GM12878 (cell line): ENCODE data around the gene ADCY7. TPM values are rescaled to one million over a fixed set of nuclear protein-coding genes. Genes with fewer than 3 reads are reported as not detected.

Source experiments
- BCL11A ChIP-seq: IDR thresholded peaks from 2 replicates; pipeline ENCODE4 v1.6.1; 2011; ENCODE audit warnings: low read depth, low read length
- CHD2 ChIP-seq: IDR thresholded peaks from 2 replicates; pipeline ENCODE4 v1.6.1; 2011; ENCODE audit warnings: low read depth, low read length, improper control_type of control experiment, borderline replicate concordance
- CTCF ChIP-seq, 3 experiments: IDR thresholded peaks in 2 of 3; conservative IDR thresholded peaks in 1 of 3; 2 replicates each; pipeline ENCODE4 v1.5.1; 2011; ENCODE audit warnings: low read depth in 3 of 3, low read length in 3 of 3, mild to moderate bottlenecking in 3 of 3, control low read depth in 2 of 3, moderate library complexity in 2 of 3, inconsistent platforms in 1 of 3, mixed read lengths in 1 of 3; ENCODE audit not compliant: control insufficient read depth in 2 of 3, insufficient read depth in 1 of 3; ENCODE audit errors: extremely low read depth in 1 of 3
- ESRRA ChIP-seq: IDR thresholded peaks from 2 replicates; pipeline ENCODE4 v1.6.1; 2012; ENCODE audit warnings: mild to moderate bottlenecking, low read length, improper control_type of control experiment
- HCFC1 ChIP-seq: fragments of 150-350 bp; IDR thresholded peaks from 2 replicates; pipeline ENCODE4 v1.6.1; 2014; ENCODE audit warnings: low read length
- HDGF ChIP-seq: fragments of 450-650 bp; IDR thresholded peaks from 2 replicates; pipeline ENCODE4 v1.6.1; 2016; ENCODE audit warnings: antibody characterized with exemption
- NR2C2 ChIP-seq: IDR thresholded peaks from 2 replicates; pipeline ENCODE4 v1.6.1; 2011; ENCODE audit warnings: borderline replicate concordance, low read depth; ENCODE audit not compliant: control insufficient read depth, insufficient read length
- PRDM15 ChIP-seq: fragments of 450-650 bp; formaldehyde crosslinking; IDR thresholded peaks from 2 replicates; pipeline ENCODE4 v1.4.0; 2020; ENCODE audit warnings: mild to moderate bottlenecking, moderate library complexity
- RUNX3 ChIP-seq: IDR thresholded peaks from 2 replicates; pipeline ENCODE4 v1.6.1; 2012; ENCODE audit warnings: low read length, inconsistent platforms
- YBX1 ChIP-seq: fragments of 450-650 bp; IDR thresholded peaks from 2 replicates; pipeline ENCODE4 v1.6.1; 2016; ENCODE audit warnings: antibody characterized with exemption
- ZBED1 ChIP-seq: IDR thresholded peaks from 2 replicates; pipeline ENCODE4 v1.6.1; 2016; ENCODE audit warnings: borderline replicate concordance
- ZBTB40 ChIP-seq: fragments of 450-650 bp; IDR thresholded peaks from 2 replicates; pipeline ENCODE4 v1.6.1; 2016; ENCODE audit warnings: mild to moderate bottlenecking, moderate library complexity, borderline replicate concordance
- polyA plus RNA-seq, 11 experiments: library from polyadenylated mRNA; depleted of rRNA in 4 of 11; unstranded in 6 of 11; stranded (reverse) in 5 of 11; fragments of >200 nt; fragmentation: Nextera tagmentation in 4 of 11; fragmentation: Illumina TruSeq in 1 of 11; extraction: Ambion mirVana in 4 of 11; extraction: Trizol in 1 of 11; gene quantifications; 1 replicate in 1 of 11; 2 replicates in 10 of 11; pipeline versions ENCODE4 v1.2.1 to v1.2.3, GENCODE V29; 2011 to 2016; ENCODE audit warnings: inconsistent platforms in 2 of 11, missing spikeins in 2 of 11, low read depth in 1 of 11
- total RNA-seq, 4 experiments: library from RNA; depleted of rRNA in 3 of 4; stranded (reverse); fragments of >200 nt in 3 of 4; fragmentation: Illumina TruSeq in 1 of 4; extraction: Trizol in 1 of 4; gene quantifications; 2 replicates each; pipeline versions ENCODE4 v1.2.1 to v1.2.3, GENCODE V29; 2013 to 2021

ADCY7 gene
- total and polyA plus RNA-seq, 10 of the 15 experiments (the other 5 are each of a cell fraction or from before 2014, with no cell fraction given), result 1.2 to 87.9 (median 24.4) TPM

GRCh38 chr16:50234771-50235556, 31.4 kb upstream of the ADCY7 start (continued):
- no peak for TF ChIP-seq CTCF (IDR thresholded peaks at IDR 0.05 in 2 of 3, conservative IDR thresholded peaks at IDR 0.05 in 1 of 3; ENCODE audit: control insufficient read depth in 2 of 3, extremely low read depth in 1 of 3, insufficient read depth in 1 of 3, low read depth in 3 of 3, low read length in 3 of 3)
- TF ChIP-seq YBX1, result no peak
- TF ChIP-seq RUNX3, result no peak
- TF ChIP-seq NR2C2, result no peak
- TF ChIP-seq HDGF, result no peak
- TF ChIP-seq BCL11A, result no peak
- TF ChIP-seq ZBED1, result no peak
- no peak for TF ChIP-seq CHD2
- TF ChIP-seq PRDM15 (CRISPR knock-in tag), result no peak
- TF ChIP-seq HCFC1, result no peak
- no peak for TF ChIP-seq ESRRA
- TF ChIP-seq ZBTB40, result no peak
